HEK293 (cell line): Measurements from ENCODE around the gene AJM1.
"Not testable (repeated sequence)": the region's sequence is repeated elsewhere in the genome, so short reads cannot be mapped to it uniquely, and the experiment has no call there.

Experiments used
- CTCF ChIA-PET: fragments of 350-600 bp; formaldehyde crosslinking; extraction: SDS; loops from one replicate; lab custom pipeline; 2021; ENCODE audit warnings: antibody characterized with exemption; lab: Yijun Ruan, JAX
- POLR2A ChIA-PET: fragments of 300-600 bp; formaldehyde crosslinking; extraction: SDS; loops from one replicate; lab custom pipeline; 2020; ENCODE audit warnings: antibody characterized with exemption, inconsistent platforms; lab: Yijun Ruan, JAX
- H3K27ac ChIP-seq: fragments of 200-500 bp; sonication (Bioruptor generic); 2 replicates; pipeline ENCODE4 v1.5.1; 2014; ENCODE audit warnings: low read depth, low read length, control low read depth, inconsistent platforms; ENCODE audit errors: extremely low read depth
- H3K36me3 ChIP-seq, 2 experiments: fragments of 200-500 bp in 1 of 2; sonication (Bioruptor generic) in 1 of 2; 1 replicate in 1 of 2; 2 replicates in 1 of 2; pipeline ENCODE4 v1.5.1; 2014 to 2017; ENCODE audit warnings: inconsistent platforms in 2 of 2, low read length in 2 of 2; ENCODE audit not compliant: control insufficient read depth in 2 of 2, insufficient read depth in 1 of 2
- H3K4me1 ChIP-seq: fragments of 200-500 bp; sonication (Bioruptor generic); 2 replicates; pipeline ENCODE4 v1.5.1; 2014; ENCODE audit warnings: mild to moderate bottlenecking, low read length, inconsistent platforms; ENCODE audit not compliant: control insufficient read depth, insufficient read depth
- H3K4me3 ChIP-seq: 2 replicates; pipeline ENCODE4 v1.5.1; 2011; ENCODE audit warnings: low read depth, mild to moderate bottlenecking, control low read depth, low read length, moderate library complexity
- H3K9me3 ChIP-seq: fragments of 200-500 bp; sonication (Bioruptor generic); 2 replicates; pipeline ENCODE4 v1.5.1; 2014; ENCODE audit warnings: low read depth, low read length, inconsistent platforms; ENCODE audit not compliant: control insufficient read depth, insufficient read depth
- IKZF3 ChIP-seq: fragments of 450-650 bp; IDR thresholded peaks from 2 replicates; pipeline ENCODE4 v1.5.0; 2018; ENCODE audit warnings: missing biosample characterization, mild to moderate bottlenecking, missing genetic modification characterization, moderate library complexity
- KLF8 ChIP-seq: fragments of 450-650 bp; formaldehyde crosslinking; IDR thresholded peaks from 2 replicates; pipeline ENCODE4 v1.5.1; 2016; ENCODE audit warnings: missing biosample characterization, missing genetic modification characterization
- KLF9 ChIP-seq: fragments of 450-650 bp; formaldehyde crosslinking; IDR thresholded peaks from 2 replicates; pipeline ENCODE4 v1.5.1; 2016; ENCODE audit warnings: missing biosample characterization, missing genetic modification characterization, low read depth
- REPIN1 ChIP-seq: fragments of 450-650 bp; formaldehyde crosslinking; IDR thresholded peaks from 2 replicates; pipeline ENCODE4 v1.5.1; 2017; ENCODE audit warnings: missing biosample characterization, missing genetic modification characterization, low read depth
- SP2 ChIP-seq: fragments of 450-650 bp; formaldehyde crosslinking; IDR thresholded peaks from 2 replicates; pipeline ENCODE4 v1.5.1; 2016; ENCODE audit warnings: missing biosample characterization, missing genetic modification characterization
- ZFHX2 ChIP-seq: fragments of 450-650 bp; formaldehyde crosslinking; conservative IDR thresholded peaks from 2 replicates; pipeline ENCODE4 v1.5.1; 2016; ENCODE audit warnings: missing biosample characterization, missing genetic modification characterization
- ZFP41 ChIP-seq: fragments of 450-650 bp; formaldehyde crosslinking; IDR thresholded peaks from 2 replicates; pipeline ENCODE4 v1.5.1; 2016; ENCODE audit warnings: missing biosample characterization, missing genetic modification characterization, borderline replicate concordance
- ZNF146 ChIP-seq: fragments of 450-650 bp; formaldehyde crosslinking; IDR thresholded peaks from 2 replicates; pipeline ENCODE4 v1.5.1; 2016; ENCODE audit warnings: missing biosample characterization, missing genetic modification characterization
- ZNF155 ChIP-seq: fragments of 450-650 bp; formaldehyde crosslinking; IDR thresholded peaks from 2 replicates; pipeline ENCODE4 v1.5.1; 2016; ENCODE audit warnings: missing biosample characterization, missing genetic modification characterization
- ZNF24 ChIP-seq: fragments of 450-650 bp; formaldehyde crosslinking; IDR thresholded peaks from 2 replicates; pipeline ENCODE4 v1.5.1; 2016; ENCODE audit warnings: missing biosample characterization, missing genetic modification characterization
- ZNF248 ChIP-seq: fragments of 450-650 bp; formaldehyde crosslinking; IDR thresholded peaks from 2 replicates; pipeline ENCODE4 v1.5.1; 2017; ENCODE audit warnings: missing biosample characterization, missing genetic modification characterization
- ZNF311 ChIP-seq: fragments of 450-650 bp; formaldehyde crosslinking; IDR thresholded peaks from 2 replicates; pipeline ENCODE4 v1.5.1; 2017; ENCODE audit warnings: missing biosample characterization, missing genetic modification characterization, borderline replicate concordance
- ZNF529 ChIP-seq: fragments of 450-650 bp; formaldehyde crosslinking; IDR thresholded peaks from 2 replicates; pipeline ENCODE4 v1.5.1; 2017; ENCODE audit warnings: missing genetic modification characterization, missing biosample characterization; ENCODE audit not compliant: insufficient replicate concordance
- TF ChIP-seq, protein P1 (sequence below): fragments of 450-650 bp; formaldehyde crosslinking; IDR thresholded peaks from 2 replicates; pipeline ENCODE4 v1.5.1; 2017; ENCODE audit warnings: missing biosample characterization, missing genetic modification characterization
- TF ChIP-seq, protein P2 (sequence below): fragments of 450-650 bp; IDR thresholded peaks from 2 replicates; pipeline ENCODE4 v1.5.1; 2018; ENCODE audit warnings: missing biosample characterization, missing genetic modification characterization
- TF ChIP-seq, protein P3 (sequence below): fragments of 450-650 bp; formaldehyde crosslinking; IDR thresholded peaks from 2 replicates; pipeline ENCODE4 v1.5.1; 2016; ENCODE audit warnings: missing biosample characterization, missing genetic modification characterization, low read depth
- TF ChIP-seq, protein P4 (sequence below): fragments of 450-650 bp; IDR thresholded peaks from 2 replicates; pipeline ENCODE4 v1.5.1; 2018; ENCODE audit warnings: missing biosample characterization, mild to moderate bottlenecking, missing genetic modification characterization
- TF ChIP-seq, protein P5 (sequence below): fragments of 450-650 bp; formaldehyde crosslinking; IDR thresholded peaks from 2 replicates; pipeline ENCODE4 v1.5.1; 2016; ENCODE audit warnings: missing biosample characterization, missing genetic modification characterization
- TF ChIP-seq, protein P6 (sequence below): fragments of 450-650 bp; formaldehyde crosslinking; IDR thresholded peaks from 2 replicates; pipeline ENCODE4; 2016; ENCODE audit warnings: missing biosample characterization, missing genetic modification characterization
- TF ChIP-seq, protein P7 (sequence below): fragments of 450-650 bp; formaldehyde crosslinking; IDR thresholded peaks from 2 replicates; pipeline ENCODE4 v1.5.1; 2016; ENCODE audit warnings: missing biosample characterization, missing genetic modification characterization

The AJM1 gene

DNA sequence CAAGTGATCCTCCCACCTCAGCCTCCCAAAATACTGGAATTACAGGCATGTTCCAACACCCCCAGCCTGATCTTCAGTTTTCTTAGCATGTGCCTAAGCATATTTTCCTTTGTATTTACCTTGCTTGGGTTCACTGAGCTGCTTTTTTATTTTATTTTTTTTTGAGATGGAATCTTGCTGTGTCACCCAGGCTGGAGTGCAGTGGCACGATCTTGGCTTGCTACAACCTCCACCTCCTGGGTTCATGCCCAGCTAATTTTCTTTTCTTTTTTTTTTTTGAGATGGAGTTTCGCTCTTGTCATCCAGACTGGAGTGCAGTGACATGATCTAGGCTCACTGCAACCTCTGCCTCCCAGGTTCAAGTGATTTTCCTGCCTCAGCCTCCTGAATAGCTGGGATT, 27.3 kb downstream of the AJM1 start:
- H3K27ac ChIP-seq, H3K4me3 ChIP-seq, H3K9me3 ChIP-seq, H3K4me1 ChIP-seq, H3K36me3 ChIP-seq: not testable (repeated sequence)
- ChIA-PET POLR2A (interaction anchor here (0.6 to 1.4 kb wide), 5 partner anchors 12 to 131 kb away, joined by 3 to 6 read pairs (median 3); partner anchors contain the start of gene TRAF2), CTCF (interaction anchor here (1.0 to 1.4 kb wide), 3 partner anchors 12 to 165 kb away, joined by 3 to 8 read pairs (median 3); no protein-coding TSS in a partner anchor)

DNA sequence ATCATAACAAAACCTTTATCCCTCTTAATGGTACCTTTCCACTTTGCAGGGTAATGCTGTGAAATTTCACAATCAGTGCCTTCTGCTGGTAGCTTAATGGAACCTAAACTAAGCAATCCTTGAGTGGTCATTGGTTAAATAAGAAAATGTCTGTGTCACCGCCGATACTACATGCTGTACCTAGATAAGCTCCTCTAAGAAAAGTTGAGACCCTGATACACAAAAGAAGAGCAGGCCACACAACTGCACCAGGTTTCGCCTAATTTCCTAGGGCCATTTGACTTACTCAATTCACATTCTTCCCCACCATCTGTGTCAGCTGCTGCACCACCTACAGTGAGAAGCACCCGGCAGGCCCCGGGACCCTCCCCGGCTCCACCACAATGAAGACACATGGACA, 32.9 kb downstream of the AJM1 start:
- no peak overlapping the region for H3K4me3 ChIP-seq
- no peaks in the 10 kb centered on the region for H3K4me1 ChIP-seq
- no peaks in the 10 kb centered on the region for H3K36me3 ChIP-seq
- no peaks in the 10 kb centered on the region for H3K9me3 ChIP-seq
- H3K27ac ChIP-seq: no peak overlapping the region
- ChIA-PET CTCF (interaction anchor here (0.6 to 1.1 kb wide), 2 partner anchors 15 to 32 kb away, joined by 3 to 4 read pairs; partner anchors contain the start of gene AJM1), POLR2A (interaction anchor here (0.5 to 1.0 kb wide), 3 partner anchors 11 to 132 kb away, joined by 3 to 6 read pairs (median 3); partner anchors contain the start of gene TRAF2)
- TF ChIP-seq ZFP41: no peak
- no peak for TF ChIP-seq REPIN1 (tag by site-specific recombination)
- TF ChIP-seq, protein P1, sequence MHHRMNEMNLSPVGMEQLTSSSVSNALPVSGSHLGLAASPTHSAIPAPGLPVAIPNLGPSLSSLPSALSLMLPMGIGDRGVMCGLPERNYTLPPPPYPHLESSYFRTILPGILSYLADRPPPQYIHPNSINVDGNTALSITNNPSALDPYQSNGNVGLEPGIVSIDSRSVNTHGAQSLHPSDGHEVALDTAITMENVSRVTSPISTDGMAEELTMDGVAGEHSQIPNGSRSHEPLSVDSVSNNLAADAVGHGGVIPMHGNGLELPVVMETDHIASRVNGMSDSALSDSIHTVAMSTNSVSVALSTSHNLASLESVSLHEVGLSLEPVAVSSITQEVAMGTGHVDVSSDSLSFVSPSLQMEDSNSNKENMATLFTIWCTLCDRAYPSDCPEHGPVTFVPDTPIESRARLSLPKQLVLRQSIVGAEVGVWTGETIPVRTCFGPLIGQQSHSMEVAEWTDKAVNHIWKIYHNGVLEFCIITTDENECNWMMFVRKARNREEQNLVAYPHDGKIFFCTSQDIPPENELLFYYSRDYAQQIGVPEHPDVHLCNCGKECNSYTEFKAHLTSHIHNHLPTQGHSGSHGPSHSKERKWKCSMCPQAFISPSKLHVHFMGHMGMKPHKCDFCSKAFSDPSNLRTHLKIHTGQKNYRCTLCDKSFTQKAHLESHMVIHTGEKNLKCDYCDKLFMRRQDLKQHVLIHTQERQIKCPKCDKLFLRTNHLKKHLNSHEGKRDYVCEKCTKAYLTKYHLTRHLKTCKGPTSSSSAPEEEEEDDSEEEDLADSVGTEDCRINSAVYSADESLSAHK (tag by site-specific recombination): no peak
- TF ChIP-seq, protein P2, sequence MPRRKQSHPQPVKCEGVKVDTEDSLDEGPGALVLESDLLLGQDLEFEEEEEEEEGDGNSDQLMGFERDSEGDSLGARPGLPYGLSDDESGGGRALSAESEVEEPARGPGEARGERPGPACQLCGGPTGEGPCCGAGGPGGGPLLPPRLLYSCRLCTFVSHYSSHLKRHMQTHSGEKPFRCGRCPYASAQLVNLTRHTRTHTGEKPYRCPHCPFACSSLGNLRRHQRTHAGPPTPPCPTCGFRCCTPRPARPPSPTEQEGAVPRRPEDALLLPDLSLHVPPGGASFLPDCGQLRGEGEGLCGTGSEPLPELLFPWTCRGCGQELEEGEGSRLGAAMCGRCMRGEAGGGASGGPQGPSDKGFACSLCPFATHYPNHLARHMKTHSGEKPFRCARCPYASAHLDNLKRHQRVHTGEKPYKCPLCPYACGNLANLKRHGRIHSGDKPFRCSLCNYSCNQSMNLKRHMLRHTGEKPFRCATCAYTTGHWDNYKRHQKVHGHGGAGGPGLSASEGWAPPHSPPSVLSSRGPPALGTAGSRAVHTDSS (tag by site-specific recombination): no peak
- TF ChIP-seq, protein P3, sequence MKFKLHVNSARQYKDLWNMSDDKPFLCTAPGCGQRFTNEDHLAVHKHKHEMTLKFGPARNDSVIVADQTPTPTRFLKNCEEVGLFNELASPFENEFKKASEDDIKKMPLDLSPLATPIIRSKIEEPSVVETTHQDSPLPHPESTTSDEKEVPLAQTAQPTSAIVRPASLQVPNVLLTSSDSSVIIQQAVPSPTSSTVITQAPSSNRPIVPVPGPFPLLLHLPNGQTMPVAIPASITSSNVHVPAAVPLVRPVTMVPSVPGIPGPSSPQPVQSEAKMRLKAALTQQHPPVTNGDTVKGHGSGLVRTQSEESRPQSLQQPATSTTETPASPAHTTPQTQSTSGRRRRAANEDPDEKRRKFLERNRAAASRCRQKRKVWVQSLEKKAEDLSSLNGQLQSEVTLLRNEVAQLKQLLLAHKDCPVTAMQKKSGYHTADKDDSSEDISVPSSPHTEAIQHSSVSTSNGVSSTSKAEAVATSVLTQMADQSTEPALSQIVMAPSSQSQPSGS (tag by site-specific recombination): no peak
- TF ChIP-seq ZNF248 (tag by site-specific recombination): no peak
- no peak for TF ChIP-seq KLF8 (tag by site-specific recombination)
- no peak for TF ChIP-seq ZNF155 (tag by site-specific recombination)
- no peak for TF ChIP-seq SP2 (tag by site-specific recombination)
- TF ChIP-seq, protein P4, sequence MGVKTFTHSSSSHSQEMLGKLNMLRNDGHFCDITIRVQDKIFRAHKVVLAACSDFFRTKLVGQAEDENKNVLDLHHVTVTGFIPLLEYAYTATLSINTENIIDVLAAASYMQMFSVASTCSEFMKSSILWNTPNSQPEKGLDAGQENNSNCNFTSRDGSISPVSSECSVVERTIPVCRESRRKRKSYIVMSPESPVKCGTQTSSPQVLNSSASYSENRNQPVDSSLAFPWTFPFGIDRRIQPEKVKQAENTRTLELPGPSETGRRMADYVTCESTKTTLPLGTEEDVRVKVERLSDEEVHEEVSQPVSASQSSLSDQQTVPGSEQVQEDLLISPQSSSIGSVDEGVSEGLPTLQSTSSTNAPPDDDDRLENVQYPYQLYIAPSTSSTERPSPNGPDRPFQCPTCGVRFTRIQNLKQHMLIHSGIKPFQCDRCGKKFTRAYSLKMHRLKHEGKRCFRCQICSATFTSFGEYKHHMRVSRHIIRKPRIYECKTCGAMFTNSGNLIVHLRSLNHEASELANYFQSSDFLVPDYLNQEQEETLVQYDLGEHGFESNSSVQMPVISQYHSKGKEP: no peak
- TF ChIP-seq ZNF146 (tag by site-specific recombination): no peak
- TF ChIP-seq ZNF529: no peak
- TF ChIP-seq ZNF24 (tag by site-specific recombination): no peak
- TF ChIP-seq IKZF3: no peak
- TF ChIP-seq, protein P5, sequence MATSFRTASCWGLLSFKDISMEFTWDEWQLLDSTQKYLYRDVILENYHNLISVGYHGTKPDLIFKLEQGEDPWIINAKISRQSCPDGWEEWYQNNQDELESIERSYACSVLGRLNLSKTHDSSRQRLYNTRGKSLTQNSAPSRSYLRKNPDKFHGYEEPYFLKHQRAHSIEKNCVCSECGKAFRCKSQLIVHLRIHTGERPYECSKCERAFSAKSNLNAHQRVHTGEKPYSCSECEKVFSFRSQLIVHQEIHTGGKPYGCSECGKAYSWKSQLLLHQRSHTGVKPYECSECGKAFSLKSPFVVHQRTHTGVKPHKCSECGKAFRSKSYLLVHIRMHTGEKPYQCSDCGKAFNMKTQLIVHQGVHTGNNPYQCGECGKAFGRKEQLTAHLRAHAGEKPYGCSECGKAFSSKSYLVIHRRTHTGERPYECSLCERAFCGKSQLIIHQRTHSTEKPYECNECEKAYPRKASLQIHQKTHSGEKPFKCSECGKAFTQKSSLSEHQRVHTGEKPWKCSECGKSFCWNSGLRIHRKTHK: no peak
- no peak for TF ChIP-seq KLF9 (tag by site-specific recombination)
- TF ChIP-seq ZFHX2 (tag by site-specific recombination): no peak
- TF ChIP-seq, protein P6, sequence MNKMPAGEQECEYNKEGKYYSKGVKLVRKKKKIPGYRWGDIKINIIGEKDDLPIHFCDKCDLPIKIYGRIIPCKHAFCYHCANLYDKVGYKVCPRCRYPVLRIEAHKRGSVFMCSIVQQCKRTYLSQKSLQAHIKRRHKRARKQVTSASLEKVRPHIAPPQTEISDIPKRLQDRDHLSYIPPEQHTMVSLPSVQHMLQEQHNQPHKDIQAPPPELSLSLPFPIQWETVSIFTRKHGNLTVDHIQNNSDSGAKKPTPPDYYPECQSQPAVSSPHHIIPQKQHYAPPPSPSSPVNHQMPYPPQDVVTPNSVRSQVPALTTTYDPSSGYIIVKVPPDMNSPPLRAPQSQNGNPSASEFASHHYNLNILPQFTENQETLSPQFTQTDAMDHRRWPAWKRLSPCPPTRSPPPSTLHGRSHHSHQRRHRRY (tag by site-specific recombination): no peak
- TF ChIP-seq, protein P7, sequence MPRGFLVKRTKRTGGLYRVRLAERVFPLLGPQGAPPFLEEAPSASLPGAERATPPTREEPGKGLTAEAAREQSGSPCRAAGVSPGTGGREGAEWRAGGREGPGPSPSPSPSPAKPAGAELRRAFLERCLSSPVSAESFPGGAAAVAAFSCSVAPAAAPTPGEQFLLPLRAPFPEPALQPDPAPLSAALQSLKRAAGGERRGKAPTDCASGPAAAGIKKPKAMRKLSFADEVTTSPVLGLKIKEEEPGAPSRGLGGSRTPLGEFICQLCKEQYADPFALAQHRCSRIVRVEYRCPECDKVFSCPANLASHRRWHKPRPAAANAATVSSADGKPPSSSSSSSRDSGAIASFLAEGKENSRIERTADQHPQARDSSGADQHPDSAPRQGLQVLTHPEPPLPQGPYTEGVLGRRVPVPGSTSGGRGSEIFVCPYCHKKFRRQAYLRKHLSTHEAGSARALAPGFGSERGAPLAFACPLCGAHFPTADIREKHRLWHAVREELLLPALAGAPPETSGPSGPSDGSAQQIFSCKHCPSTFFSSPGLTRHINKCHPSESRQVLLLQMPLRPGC (tag by site-specific recombination): no peak
- no peak for TF ChIP-seq ZNF311
